Measurements from ENCODE around the gene HUNK. TPM values are rescaled to one million over a fixed set of nuclear protein-coding genes. Genes with fewer than 3 reads are reported as not detected.

HUNK gene
- total RNA-seq, 1 experiment from 2014 or later: 4.8 TPM

DNA sequence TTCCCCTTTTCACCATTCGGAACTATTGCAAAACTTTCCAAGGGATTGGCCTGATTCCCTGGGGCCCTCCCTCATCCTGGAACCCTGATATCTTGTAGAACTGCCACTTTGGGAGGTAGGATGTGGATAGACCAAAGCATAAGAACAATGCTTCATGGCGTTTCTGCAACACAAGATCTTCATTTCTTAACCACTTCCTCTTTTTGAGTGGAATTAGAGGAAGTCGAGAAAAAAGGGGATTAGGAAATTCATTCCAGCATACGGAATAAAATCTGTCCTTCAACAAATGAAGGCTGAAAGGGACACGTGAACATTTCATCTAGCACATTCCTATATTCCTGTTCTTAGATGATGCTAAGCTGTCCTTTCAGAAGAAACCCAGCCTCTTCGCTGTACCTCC lies 149.3 kb downstream of the HUNK start:
- CTCF ChIA-PET: no interaction called here
- BruUV-seq (replicated peaks): no TSS peak
- no peak for DNase-seq

DNA sequence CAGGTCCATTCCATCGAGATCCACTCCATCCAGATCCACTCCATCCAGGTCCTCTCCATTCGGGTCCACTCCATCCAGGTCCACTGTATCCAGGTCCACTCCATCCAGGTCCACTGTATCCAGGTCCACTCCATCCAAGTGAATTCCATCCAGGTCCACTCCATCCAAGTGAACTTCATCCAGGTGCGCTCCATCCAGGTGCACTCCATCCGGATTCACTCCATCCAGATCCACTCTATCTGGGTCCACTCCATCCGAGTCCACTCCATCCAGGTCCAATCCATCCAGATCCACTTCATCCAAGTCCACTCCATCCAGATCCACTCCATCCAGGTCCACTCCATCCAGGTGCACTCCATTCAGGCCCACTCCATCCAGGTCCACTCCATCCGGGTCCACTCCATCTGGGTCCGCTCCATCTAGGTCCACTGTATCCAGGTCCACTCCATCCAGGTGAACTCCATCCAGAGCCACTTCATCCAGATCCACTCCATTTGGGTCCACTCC lies 157.4 kb downstream of the HUNK start:
- Mint-ChIP-seq H3K4me3 (ENCODE audit: unreplicated experiment) (no peak overlapping the region), H3K27ac (ENCODE audit: unreplicated experiment) (no peak overlapping the region), H3K36me3 (ENCODE audit: insufficient read depth, unreplicated experiment) (no peaks in the 10 kb centered on the region), H3K9me3 (ENCODE audit: unreplicated experiment) (no peaks in the 10 kb centered on the region), H3K4me1 (ENCODE audit: low read depth, unreplicated experiment) (no peaks in the 10 kb centered on the region), H3K27me3 (ENCODE audit: insufficient read depth, unreplicated experiment) (peaks cover 11% of the 10 kb centered on the region)
- H3K27me3 ChIP-seq (replicated peaks; ENCODE audit: control insufficient read depth, insufficient read depth, low read length): no peaks in the 10 kb centered on the region; the same call in 1 of the 2 replicates
- POLR2A ChIA-PET: no interaction called here
- TF ChIP-seq, protein P1, sequence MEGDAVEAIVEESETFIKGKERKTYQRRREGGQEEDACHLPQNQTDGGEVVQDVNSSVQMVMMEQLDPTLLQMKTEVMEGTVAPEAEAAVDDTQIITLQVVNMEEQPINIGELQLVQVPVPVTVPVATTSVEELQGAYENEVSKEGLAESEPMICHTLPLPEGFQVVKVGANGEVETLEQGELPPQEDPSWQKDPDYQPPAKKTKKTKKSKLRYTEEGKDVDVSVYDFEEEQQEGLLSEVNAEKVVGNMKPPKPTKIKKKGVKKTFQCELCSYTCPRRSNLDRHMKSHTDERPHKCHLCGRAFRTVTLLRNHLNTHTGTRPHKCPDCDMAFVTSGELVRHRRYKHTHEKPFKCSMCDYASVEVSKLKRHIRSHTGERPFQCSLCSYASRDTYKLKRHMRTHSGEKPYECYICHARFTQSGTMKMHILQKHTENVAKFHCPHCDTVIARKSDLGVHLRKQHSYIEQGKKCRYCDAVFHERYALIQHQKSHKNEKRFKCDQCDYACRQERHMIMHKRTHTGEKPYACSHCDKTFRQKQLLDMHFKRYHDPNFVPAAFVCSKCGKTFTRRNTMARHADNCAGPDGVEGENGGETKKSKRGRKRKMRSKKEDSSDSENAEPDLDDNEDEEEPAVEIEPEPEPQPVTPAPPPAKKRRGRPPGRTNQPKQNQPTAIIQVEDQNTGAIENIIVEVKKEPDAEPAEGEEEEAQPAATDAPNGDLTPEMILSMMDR (IDR thresholded peaks at IDR 0.05; ENCODE audit: insufficient read depth in 1 of 2, low read depth in 1 of 2, low read length in 1 of 2, severe bottlenecking in 1 of 2, unreplicated experiment in 1 of 2): no peak
- intact Hi-C loops (cut with micrococcal nuclease; ENCODE audit: unreplicated experiment): no loop called here
- CTCF ChIA-PET: no interaction called here
- H3K9me3 ChIP-seq: no peaks in the 10 kb centered on the region
- no peaks in the 10 kb centered on the region for H3K4me1 ChIP-seq
- no peak overlapping the region for H3K4me3 ChIP-seq (ENCODE audit: low read depth, low read length)
- BruUV-seq (replicated peaks): no TSS peak
- no peaks in the 10 kb centered on the region for H3K36me3 ChIP-seq (ENCODE audit: control insufficient read depth, insufficient read depth, low read length)
- DNase-seq: no peak

More for the DNA sequence above, 149.3 kb downstream of the HUNK start:
- H3K4me3 Mint-ChIP-seq (ENCODE audit: unreplicated experiment): no peak overlapping the region
- TF ChIP-seq, protein P1 (IDR thresholded peaks at IDR 0.05; ENCODE audit: insufficient read depth in 1 of 2, low read depth in 1 of 2, low read length in 1 of 2, severe bottlenecking in 1 of 2, unreplicated experiment in 1 of 2): no peak
- Histone ChIP-seq H3K4me1 (no peaks in the 10 kb centered on the region), H3K36me3 (ENCODE audit: control insufficient read depth, insufficient read depth, low read length) (no peaks in the 10 kb centered on the region), H3K9me3 (no peaks in the 10 kb centered on the region), H3K27me3 (replicated peaks; ENCODE audit: control insufficient read depth, insufficient read depth, low read length) (no peaks in the 10 kb centered on the region; the same call in none of the 2 replicates), H3K4me3 (ENCODE audit: low read depth, low read length) (no peak overlapping the region)
- peaks cover 5% of the 10 kb centered on the region for H3K27me3 Mint-ChIP-seq (ENCODE audit: insufficient read depth, unreplicated experiment)
- no peaks in the 10 kb centered on the region for H3K9me3 Mint-ChIP-seq (ENCODE audit: unreplicated experiment)
- intact Hi-C loops (cut with micrococcal nuclease; ENCODE audit: unreplicated experiment): no loop called here
- H3K36me3 Mint-ChIP-seq (ENCODE audit: insufficient read depth, unreplicated experiment): no peaks in the 10 kb centered on the region
- POLR2A ChIA-PET: no interaction called here
- no peak overlapping the region for H3K27ac Mint-ChIP-seq (ENCODE audit: unreplicated experiment)
- no peaks in the 10 kb centered on the region for H3K4me1 Mint-ChIP-seq (ENCODE audit: low read depth, unreplicated experiment)

DNA sequence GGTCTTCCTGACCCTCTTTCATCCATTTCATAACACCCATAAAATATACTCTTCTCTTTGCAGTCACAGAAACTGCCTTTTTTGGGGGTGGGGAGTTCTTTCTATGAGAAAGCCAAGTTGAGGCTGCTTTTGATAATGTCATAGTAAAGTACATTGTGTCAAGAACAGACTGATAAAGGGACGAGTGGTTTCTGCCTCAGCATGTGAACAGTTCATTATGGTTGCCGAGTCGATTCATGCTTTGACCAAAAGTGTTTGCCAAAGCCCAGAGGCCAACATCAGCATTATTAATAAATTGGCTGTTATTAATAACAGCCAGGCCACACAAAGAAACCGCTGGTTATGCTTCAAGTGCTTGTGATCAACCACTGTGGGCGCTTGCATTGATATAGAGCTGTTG lies 162.0 kb downstream of the HUNK start:
- no peak overlapping the region for H3K4me3 Mint-ChIP-seq (ENCODE audit: unreplicated experiment)
- no peak for DNase-seq
- no peaks in the 10 kb centered on the region for H3K36me3 Mint-ChIP-seq (ENCODE audit: insufficient read depth, unreplicated experiment)
- no peak overlapping the region for H3K27ac Mint-ChIP-seq (ENCODE audit: unreplicated experiment)
- ChIA-PET CTCF (no interaction called here), POLR2A (no interaction called here)
- Histone ChIP-seq H3K4me3 (ENCODE audit: low read depth, low read length) (no peak overlapping the region), H3K36me3 (ENCODE audit: control insufficient read depth, insufficient read depth, low read length) (no peaks in the 10 kb centered on the region), H3K9me3 (no peaks in the 10 kb centered on the region), H3K4me1 (no peaks in the 10 kb centered on the region), H3K27me3 (replicated peaks; ENCODE audit: control insufficient read depth, insufficient read depth, low read length) (no peaks in the 10 kb centered on the region)
- BruUV-seq (replicated peaks): no TSS peak
- H3K9me3 Mint-ChIP-seq (ENCODE audit: unreplicated experiment): no peaks in the 10 kb centered on the region
- intact Hi-C loops (cut with micrococcal nuclease; ENCODE audit: unreplicated experiment): no loop called here
- peaks cover 12% of the 10 kb centered on the region for H3K27me3 Mint-ChIP-seq (ENCODE audit: insufficient read depth, unreplicated experiment)
- H3K4me1 Mint-ChIP-seq (ENCODE audit: low read depth, unreplicated experiment): no peaks in the 10 kb centered on the region
- TF ChIP-seq, protein P1 (IDR thresholded peaks at IDR 0.05; ENCODE audit: insufficient read depth in 1 of 2, low read depth in 1 of 2, low read length in 1 of 2, severe bottlenecking in 1 of 2, unreplicated experiment in 1 of 2): no peak
